ENCODE data around the gene SCAPER.

GRCh38 chr15:76353023-76353577 lies 552.0 kb downstream of the SCAPER start:
- TF ChIP-seq POLR2AphosphoS5 (IDR thresholded peaks at IDR 0.05) = no peak
- TF ChIP-seq, protein P1, sequence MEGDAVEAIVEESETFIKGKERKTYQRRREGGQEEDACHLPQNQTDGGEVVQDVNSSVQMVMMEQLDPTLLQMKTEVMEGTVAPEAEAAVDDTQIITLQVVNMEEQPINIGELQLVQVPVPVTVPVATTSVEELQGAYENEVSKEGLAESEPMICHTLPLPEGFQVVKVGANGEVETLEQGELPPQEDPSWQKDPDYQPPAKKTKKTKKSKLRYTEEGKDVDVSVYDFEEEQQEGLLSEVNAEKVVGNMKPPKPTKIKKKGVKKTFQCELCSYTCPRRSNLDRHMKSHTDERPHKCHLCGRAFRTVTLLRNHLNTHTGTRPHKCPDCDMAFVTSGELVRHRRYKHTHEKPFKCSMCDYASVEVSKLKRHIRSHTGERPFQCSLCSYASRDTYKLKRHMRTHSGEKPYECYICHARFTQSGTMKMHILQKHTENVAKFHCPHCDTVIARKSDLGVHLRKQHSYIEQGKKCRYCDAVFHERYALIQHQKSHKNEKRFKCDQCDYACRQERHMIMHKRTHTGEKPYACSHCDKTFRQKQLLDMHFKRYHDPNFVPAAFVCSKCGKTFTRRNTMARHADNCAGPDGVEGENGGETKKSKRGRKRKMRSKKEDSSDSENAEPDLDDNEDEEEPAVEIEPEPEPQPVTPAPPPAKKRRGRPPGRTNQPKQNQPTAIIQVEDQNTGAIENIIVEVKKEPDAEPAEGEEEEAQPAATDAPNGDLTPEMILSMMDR (IDR thresholded peaks at IDR 0.05; ENCODE audit: poor library complexity, severe bottlenecking) = no peak
